AML-193 (cell line): Measurements from ENCODE around the gene ANKFY1.

Experiments
- DNase-seq, 2 experiments: peaks; one replicate each; lab custom pipeline; 2025; lab: John Stamatoyannopoulos, UW

Gene ANKFY1

GRCh38 chr17:4178651-4179050 is 85.1 kb downstream of the ANKFY1 start:
- no peak for DNase-seq

- no peak for DNase-seq
These were observed 86.0 kb downstream of the ANKFY1 start for GRCh38 chr17:4177806-4178205.

GRCh38 chr17:4176808-4177472 is 86.8 kb downstream of the ANKFY1 start:
- DNase-seq, result no peak

GRCh38 chr17:4175921-4176807 is 87.6 kb downstream of the ANKFY1 start:
- DNase-seq, result no peak

- DNase-seq, result no peak
These were observed 89.2 kb downstream of the ANKFY1 start for GRCh38 chr17:4174556-4174955.

GRCh38 chr17:4173781-4174180 is 90.0 kb downstream of the ANKFY1 start:
- no peak for DNase-seq

GRCh38 chr17:4172356-4172755 is 91.4 kb downstream of the ANKFY1 start:
- no peak for DNase-seq

- DNase-seq, result no peak
These were observed 93.0 kb downstream of the ANKFY1 start for GRCh38 chr17:4170639-4171280.

- DNase-seq, result no peak
These were observed 96.0 kb downstream of the ANKFY1 start for GRCh38 chr17:4167786-4168185.

GRCh38 chr17:4166419-4166818 is 97.4 kb downstream of the ANKFY1 start:
- DNase-seq, result no peak

- DNase-seq, result no peak
These were observed 98.3 kb downstream of the ANKFY1 start for GRCh38 chr17:4165301-4166010.

- DNase-seq, result no peak
These were observed 99.8 kb downstream of the ANKFY1 start for GRCh38 chr17:4163951-4164350.

- DNase-seq, result peak in 1 of 2 experiments; percentile 4
These were observed 100.9 kb downstream of the ANKFY1 start for GRCh38 chr17:4162775-4163466.

- no peak for DNase-seq
These were observed 101.5 kb downstream of the ANKFY1 start for GRCh38 chr17:4162321-4162720.

GRCh38 chr17:4161967-4162305 is 101.8 kb downstream of the ANKFY1 start:
- DNase-seq, result no peak

- peak; percentile 4 to 25 for DNase-seq
These were observed 102.4 kb downstream of the ANKFY1 start for GRCh38 chr17:4161192-4161966.

GRCh38 chr17:4160294-4160859 is 103.4 kb downstream of the ANKFY1 start:
- no peak for DNase-seq

GRCh38 chr17:4159761-4160160 is 104.0 kb downstream of the ANKFY1 start:
- DNase-seq, result no peak

GRCh38 chr17:4157618-4158333 is 106.0 kb downstream of the ANKFY1 start:
- DNase-seq, result no peak
